Measurements from ENCODE around the gene RMND5A.

The RMND5A gene

DNA sequence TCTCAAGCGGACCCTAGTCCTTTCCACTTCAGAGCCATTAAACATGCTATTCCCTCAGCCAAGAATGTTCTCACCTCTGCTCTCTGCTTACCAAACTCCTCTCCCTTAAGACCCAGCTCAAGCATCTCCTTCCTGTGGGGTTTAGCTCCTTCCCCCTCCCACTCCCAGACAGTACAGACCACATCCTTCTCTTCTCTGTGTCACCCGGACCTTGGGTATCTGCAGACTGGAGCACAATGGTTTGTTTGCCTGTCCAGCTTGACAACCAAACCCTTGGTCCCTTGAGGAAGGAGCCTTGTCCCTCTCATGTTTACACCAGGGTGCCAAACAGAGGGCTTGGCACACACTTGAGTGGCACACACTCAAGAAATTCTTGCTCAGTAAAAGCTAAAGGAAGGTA is 74.8 kb downstream of the RMND5A start:
- Histone ChIP-seq H3K27me3 (peaks cover 51% of the 10 kb centered on the region), H3K9me3 (peaks cover 11% of the 10 kb centered on the region), H3K4me1 (ENCODE audit: control insufficient read depth in 1 of 2, insufficient read depth in 1 of 2, low read depth in 1 of 2, low read length in 1 of 2) (peaks cover 11 to 18% of the 10 kb centered on the region in 2 experiments), H3K36me3 (no peaks in the 10 kb centered on the region), H3K27ac (no peak overlapping the region), H3K4me3 (ENCODE audit: low read depth in 1 of 2, low read length in 1 of 2) (no peak overlapping the region)
- TF ChIP-seq, protein P1, sequence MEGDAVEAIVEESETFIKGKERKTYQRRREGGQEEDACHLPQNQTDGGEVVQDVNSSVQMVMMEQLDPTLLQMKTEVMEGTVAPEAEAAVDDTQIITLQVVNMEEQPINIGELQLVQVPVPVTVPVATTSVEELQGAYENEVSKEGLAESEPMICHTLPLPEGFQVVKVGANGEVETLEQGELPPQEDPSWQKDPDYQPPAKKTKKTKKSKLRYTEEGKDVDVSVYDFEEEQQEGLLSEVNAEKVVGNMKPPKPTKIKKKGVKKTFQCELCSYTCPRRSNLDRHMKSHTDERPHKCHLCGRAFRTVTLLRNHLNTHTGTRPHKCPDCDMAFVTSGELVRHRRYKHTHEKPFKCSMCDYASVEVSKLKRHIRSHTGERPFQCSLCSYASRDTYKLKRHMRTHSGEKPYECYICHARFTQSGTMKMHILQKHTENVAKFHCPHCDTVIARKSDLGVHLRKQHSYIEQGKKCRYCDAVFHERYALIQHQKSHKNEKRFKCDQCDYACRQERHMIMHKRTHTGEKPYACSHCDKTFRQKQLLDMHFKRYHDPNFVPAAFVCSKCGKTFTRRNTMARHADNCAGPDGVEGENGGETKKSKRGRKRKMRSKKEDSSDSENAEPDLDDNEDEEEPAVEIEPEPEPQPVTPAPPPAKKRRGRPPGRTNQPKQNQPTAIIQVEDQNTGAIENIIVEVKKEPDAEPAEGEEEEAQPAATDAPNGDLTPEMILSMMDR (IDR thresholded peaks at IDR 0.05), result no peak

DNA sequence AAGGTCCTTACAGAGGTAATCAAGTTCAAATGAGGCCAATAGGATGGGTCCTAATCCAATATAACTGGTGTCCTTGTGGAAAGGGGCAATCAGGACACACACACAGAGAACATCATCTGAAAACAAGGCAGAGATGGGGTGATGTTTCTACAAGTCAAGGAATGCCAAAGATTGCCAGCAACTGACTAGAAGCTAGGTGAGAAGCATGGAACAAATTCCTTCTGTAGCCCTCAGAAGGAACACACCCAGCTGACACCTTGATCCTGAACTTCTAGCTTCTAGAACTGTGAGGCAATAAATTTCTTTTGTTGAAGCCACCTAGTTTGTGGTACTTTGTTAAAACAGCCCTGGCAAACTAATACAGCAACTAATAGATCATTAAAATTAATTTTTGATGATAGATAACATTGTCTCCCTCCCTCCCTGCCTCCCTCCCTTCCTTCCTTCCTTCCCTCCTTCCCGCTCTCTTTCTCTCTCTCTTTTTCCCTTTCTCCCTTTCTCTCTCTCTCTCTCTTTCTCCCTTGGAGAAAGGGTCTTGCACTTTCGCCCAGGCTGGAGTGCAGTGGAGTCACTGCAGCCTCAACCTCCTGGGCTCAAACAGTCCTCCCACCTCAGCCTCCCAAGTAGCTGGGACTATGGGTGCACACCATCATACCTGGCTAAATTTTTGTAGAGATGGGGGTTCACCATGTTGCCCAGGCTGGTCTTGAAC is 80.9 kb downstream of the RMND5A start:
- TF ChIP-seq, protein P1 (IDR thresholded peaks at IDR 0.05), result no peak
- Histone ChIP-seq H3K9me3 (peaks cover 11% of the 10 kb centered on the region), H3K4me1 (ENCODE audit: control insufficient read depth in 1 of 2, insufficient read depth in 1 of 2, low read depth in 1 of 2, low read length in 1 of 2) (no peaks in the 10 kb centered on the region), H3K27me3 (peaks cover 37% of the 10 kb centered on the region), H3K36me3 (no peaks in the 10 kb centered on the region), H3K27ac (no peak overlapping the region), H3K4me3 (ENCODE audit: low read depth in 1 of 2, low read length in 1 of 2) (no peak overlapping the region)

DNA sequence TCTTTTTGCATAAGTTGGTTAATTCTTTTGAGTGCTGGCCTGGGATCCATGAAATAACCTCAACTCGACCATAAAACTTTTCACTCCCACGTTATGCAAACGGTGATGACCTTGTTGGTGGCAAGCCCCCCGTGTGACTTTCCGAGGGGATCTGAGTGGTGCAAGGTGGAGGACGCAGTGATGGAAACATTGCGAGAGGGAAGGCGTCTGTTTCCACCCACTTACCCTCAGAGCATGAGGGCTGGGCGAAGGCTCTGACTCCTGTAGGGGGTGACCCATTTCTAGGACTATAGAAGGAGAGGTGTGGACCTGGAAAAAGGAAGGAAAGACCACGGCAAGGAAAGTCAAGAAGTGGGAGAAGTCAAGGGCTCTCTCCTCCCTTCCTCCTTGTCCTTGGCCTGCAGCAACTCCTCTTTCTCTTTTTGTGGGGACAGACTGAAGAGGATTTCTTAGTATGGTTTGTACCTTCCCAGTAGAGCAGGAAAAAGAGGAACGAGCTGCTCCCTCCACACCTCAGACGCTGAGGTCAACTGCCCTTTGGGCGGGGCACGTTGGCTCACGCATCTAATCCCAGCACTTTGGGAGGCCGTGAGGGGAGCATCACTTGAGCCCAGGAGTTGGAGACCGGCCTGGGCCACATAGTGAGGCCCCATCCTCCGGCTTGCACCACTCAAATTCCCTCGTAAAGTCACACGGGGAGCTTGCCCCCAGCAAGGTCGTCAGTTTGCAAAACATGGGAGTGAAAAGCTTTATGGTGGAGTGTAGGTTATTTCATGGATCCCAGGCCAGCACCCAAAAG is 86.2 kb downstream of the RMND5A start:
- peaks cover 22 to 26% of the 10 kb centered on the region in 2 experiments for H3K4me1 ChIP-seq (ENCODE audit: control insufficient read depth in 1 of 2, insufficient read depth in 1 of 2, low read depth in 1 of 2, low read length in 1 of 2)
- H3K27ac ChIP-seq, result no peak overlapping the region
- no peak overlapping the region for H3K4me3 ChIP-seq (ENCODE audit: low read depth in 1 of 2, low read length in 1 of 2)
- H3K27me3 ChIP-seq, result peaks cover 80% of the 10 kb centered on the region
- H3K9me3 ChIP-seq, result no peaks in the 10 kb centered on the region
- no peaks in the 10 kb centered on the region for H3K36me3 ChIP-seq
- TF ChIP-seq, protein P1 (IDR thresholded peaks at IDR 0.05), result no peak

DNA sequence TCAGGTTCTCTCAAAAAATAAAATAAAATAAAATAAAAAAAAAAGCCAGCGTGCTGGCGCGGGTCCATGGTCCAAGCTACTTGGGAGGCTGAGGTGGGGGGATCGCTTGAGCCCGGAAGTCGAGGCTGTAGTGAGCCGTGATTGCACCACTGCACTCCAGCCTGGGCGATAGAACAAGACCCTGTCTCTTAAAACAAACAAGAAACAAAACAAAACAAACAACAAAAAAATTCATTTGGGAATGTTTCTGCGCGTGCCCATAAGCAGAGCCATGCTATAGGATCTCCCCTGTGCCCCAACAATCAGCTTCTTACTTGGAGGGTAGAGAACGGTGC is 87.0 kb downstream of the RMND5A start:
- Histone ChIP-seq H3K9me3 (no peaks in the 10 kb centered on the region), H3K27ac (no peak overlapping the region), H3K4me1 (ENCODE audit: control insufficient read depth in 1 of 2, insufficient read depth in 1 of 2, low read depth in 1 of 2, low read length in 1 of 2) (peaks cover 22 to 26% of the 10 kb centered on the region in 2 experiments), H3K27me3 (peaks cover 88% of the 10 kb centered on the region), H3K36me3 (no peaks in the 10 kb centered on the region), H3K4me3 (ENCODE audit: low read depth in 1 of 2, low read length in 1 of 2) (peak overlapping the region in 1 of 2 experiments; percentile 21)
- TF ChIP-seq, protein P1 (IDR thresholded peaks at IDR 0.05), result no peak

DNA sequence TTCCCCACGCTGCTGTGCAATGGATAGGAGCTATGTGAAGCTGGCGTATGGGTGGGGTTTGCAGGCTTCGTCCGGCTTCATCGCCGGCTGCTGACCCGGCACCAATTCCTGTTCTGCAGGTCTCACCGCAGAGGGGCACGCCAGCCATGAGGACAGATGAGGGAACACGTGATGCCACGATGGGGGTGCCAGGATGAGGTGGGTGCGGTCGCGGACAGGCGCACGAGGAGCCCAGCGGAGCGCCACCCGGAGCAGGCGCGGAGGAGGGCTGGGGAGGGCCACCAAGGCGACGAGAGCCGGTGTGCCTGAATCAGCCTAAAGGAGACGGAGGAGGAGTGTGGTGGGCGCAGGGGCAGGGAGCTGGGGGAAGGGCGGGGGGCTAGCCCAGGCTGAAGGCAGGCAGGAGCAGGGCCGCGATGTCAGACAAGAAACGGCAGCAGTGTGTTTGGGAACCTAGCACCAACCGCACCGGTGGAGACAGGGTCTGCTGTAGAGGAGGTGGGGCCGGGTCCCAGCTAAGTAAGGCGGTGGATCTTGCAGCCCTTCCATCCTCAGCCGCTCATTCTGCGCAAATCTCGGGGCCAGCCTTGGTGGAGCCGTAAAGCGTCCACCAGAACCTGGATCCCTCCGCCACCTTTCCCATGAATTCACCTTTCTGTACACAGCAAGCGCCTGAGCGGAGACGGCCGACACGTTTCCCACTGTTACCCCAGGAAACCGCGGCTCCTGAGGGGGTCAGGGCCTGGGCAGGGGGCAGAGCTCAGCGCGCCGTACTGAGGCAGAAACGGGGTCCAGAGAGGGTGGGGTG is 87.6 kb downstream of the RMND5A start:
- TF ChIP-seq, protein P1 (IDR thresholded peaks at IDR 0.05), result no peak
- no peak overlapping the region for H3K27ac ChIP-seq

More for the DNA sequence above, 87.6 kb downstream of the RMND5A start:
- Histone ChIP-seq H3K36me3 (no peaks in the 10 kb centered on the region), H3K27me3 (peaks cover 93% of the 10 kb centered on the region), H3K4me1 (ENCODE audit: control insufficient read depth in 1 of 2, insufficient read depth in 1 of 2, low read depth in 1 of 2, low read length in 1 of 2) (peaks cover 22 to 26% of the 10 kb centered on the region in 2 experiments), H3K4me3 (ENCODE audit: low read depth in 1 of 2, low read length in 1 of 2) (peak overlapping the region; percentile 20 to 21), H3K9me3 (no peaks in the 10 kb centered on the region)
